Measurements from ENCODE around the gene RFT1. TPM values are rescaled to one million over a fixed set of nuclear protein-coding genes. Genes with fewer than 3 reads are reported as not detected.

The RFT1 gene
- total RNA-seq, 1 donor from 2014 or later, result 10.5 TPM

DNA sequence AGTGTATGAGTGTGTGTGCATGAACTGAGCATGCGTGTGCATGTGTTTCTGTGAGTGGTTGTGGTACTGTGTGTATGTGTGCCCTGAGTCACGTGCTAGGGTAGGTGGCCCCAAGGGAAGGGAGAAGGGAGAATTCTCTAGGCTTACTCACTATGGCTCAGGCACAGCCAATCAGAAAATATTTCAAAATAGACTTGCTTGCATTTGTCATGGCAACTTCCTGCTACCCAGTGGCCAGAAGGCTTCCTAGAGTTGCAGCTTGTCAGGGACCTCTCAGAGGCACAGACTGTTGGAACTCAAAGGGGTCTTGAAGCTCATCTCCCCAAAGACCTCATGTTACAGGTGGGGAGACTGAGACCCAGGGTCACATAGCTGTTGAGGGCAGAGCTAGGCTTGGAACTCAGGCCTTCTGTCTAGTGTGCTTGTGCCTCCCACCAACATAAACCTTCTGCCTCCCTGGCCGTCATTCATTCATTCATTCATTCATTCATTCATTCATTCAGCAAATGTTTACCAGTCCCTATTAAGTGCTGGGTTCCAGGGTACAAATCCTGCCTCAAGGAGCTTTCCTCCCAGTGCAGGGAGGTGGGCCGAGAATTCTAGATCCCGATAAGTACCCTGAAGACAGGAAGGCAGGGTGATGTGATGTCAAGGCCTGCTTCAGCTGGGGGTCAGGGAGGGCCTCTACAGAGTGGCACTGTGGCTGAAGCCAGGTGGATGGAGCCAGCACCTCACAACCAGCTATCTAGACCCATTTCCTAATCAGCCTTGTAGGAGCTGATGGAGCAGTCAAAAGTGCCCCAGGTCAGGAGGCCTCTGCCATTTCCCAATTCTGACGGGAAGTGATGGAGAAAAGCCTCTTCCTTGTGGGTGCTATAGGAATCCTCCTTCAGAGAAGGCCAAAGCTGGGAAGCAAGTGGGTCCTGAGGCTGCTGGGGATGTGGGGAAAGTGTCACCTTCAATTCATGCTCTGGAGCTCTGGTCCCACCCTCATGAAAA, 10.9 kb upstream of the RFT1 start:
- Mint-ChIP-seq H3K9me3 (ENCODE audit: unreplicated experiment) (peaks cover 1% of the 10 kb centered on the region), H3K4me3 (ENCODE audit: unreplicated experiment) (no peak overlapping the region), H3K27me3 (ENCODE audit: unreplicated experiment) (peaks cover 8% of the 10 kb centered on the region), H3K4me1 (ENCODE audit: low read depth, unreplicated experiment) (peaks cover 3% of the 10 kb centered on the region), H3K27ac (ENCODE audit: unreplicated experiment) (no peak overlapping the region), H3K36me3 (ENCODE audit: unreplicated experiment) (no peaks in the 10 kb centered on the region)
- no peak for DNase-seq
- TF ChIP-seq, protein P1, sequence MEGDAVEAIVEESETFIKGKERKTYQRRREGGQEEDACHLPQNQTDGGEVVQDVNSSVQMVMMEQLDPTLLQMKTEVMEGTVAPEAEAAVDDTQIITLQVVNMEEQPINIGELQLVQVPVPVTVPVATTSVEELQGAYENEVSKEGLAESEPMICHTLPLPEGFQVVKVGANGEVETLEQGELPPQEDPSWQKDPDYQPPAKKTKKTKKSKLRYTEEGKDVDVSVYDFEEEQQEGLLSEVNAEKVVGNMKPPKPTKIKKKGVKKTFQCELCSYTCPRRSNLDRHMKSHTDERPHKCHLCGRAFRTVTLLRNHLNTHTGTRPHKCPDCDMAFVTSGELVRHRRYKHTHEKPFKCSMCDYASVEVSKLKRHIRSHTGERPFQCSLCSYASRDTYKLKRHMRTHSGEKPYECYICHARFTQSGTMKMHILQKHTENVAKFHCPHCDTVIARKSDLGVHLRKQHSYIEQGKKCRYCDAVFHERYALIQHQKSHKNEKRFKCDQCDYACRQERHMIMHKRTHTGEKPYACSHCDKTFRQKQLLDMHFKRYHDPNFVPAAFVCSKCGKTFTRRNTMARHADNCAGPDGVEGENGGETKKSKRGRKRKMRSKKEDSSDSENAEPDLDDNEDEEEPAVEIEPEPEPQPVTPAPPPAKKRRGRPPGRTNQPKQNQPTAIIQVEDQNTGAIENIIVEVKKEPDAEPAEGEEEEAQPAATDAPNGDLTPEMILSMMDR (IDR thresholded peaks at IDR 0.05; ENCODE audit: partially characterized antibody, unreplicated experiment), result no peak

DNA sequence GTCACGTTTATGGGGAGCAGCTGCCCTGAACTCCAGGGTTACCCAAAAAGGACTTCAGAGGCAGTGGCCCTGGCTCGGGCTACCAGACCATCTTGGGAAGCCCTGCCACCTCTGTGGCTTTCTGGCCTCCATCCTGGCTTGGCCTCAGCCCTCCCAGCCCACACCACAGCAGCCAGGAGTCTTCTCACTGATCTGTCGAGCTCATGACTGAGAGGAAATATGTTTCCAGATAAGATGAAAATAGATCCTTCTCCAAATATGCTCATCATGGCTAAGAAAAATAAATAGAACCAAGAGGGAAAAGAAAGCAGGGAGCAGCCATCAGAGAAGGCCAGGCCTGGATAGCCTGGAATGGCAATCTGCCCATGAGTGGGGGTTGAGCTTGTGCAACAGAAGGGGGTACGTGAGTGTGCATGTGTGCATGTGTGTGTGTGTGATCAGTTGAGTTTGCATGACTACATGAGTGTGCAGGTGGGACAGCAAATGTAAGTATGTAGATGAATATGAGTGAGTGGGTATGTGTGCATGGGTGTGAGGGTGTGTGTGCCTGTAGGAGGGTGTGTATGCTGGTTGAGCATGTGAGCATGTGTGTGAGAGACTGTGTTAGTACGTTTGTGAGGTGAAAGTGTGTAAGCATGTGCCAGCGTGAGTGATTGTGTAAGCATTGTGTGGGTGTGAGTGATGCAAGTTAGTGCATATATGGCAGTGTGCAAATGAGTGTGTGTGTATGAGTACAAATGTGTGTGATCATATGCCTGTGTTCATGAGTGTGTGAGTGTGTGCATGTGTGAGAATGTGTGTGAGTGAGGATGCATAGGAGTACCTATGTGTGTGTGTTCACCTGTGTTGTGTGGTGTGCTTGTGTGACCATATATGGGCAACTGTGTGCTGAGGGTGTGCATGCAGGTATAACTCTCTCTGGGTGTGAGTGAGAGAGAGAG, 9.9 kb upstream of the RFT1 start:
- peaks cover 3% of the 10 kb centered on the region for H3K4me1 Mint-ChIP-seq (ENCODE audit: low read depth, unreplicated experiment)

DNA sequence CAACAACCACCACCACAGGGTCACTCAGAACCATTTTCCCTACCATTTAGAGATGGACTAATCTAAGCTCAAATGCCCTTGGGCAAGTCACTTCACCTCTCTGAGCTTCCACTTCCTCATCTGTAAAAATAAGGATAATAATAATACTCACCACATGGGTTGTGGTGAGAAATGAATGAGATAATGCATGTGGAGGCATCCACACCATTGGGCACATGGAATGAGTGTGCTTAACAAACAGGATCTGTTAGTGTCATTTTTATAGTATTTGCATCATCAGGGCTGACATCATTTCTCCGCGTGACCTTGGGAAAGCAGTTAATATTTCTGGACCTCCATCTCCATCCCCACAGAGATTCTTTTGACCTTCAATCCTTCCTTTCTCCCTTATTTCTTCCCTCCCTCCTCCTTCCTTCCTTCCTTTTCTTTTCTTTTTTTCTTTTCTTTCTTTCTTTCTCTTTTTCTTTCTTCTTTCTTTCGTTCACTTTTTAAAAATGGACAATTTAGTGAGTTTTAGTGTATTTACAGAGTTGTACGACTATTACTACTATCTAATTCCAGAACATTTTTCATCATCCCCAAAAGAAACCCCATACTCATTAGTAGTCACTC, 7.7 kb upstream of the RFT1 start:
- TF ChIP-seq, protein P1 (IDR thresholded peaks at IDR 0.05; ENCODE audit: partially characterized antibody, unreplicated experiment), result no peak
- peaks cover 6% of the 10 kb centered on the region for H3K27me3 Mint-ChIP-seq (ENCODE audit: unreplicated experiment)
- H3K4me3 Mint-ChIP-seq (ENCODE audit: unreplicated experiment), result no peak overlapping the region
- no peak for DNase-seq
- no peaks in the 10 kb centered on the region for H3K36me3 Mint-ChIP-seq (ENCODE audit: unreplicated experiment)
- H3K9me3 Mint-ChIP-seq (ENCODE audit: unreplicated experiment), result no peaks in the 10 kb centered on the region
- no peaks in the 10 kb centered on the region for H3K4me1 Mint-ChIP-seq (ENCODE audit: low read depth, unreplicated experiment)
- no peak overlapping the region for H3K27ac Mint-ChIP-seq (ENCODE audit: unreplicated experiment)

More for the DNA sequence above, 9.9 kb upstream of the RFT1 start:
- TF ChIP-seq, protein P1 (IDR thresholded peaks at IDR 0.05; ENCODE audit: partially characterized antibody, unreplicated experiment), result no peak
- Mint-ChIP-seq H3K27me3 (ENCODE audit: unreplicated experiment) (peaks cover 6% of the 10 kb centered on the region), H3K4me3 (ENCODE audit: unreplicated experiment) (no peak overlapping the region), H3K27ac (ENCODE audit: unreplicated experiment) (no peak overlapping the region), H3K36me3 (ENCODE audit: unreplicated experiment) (no peaks in the 10 kb centered on the region), H3K9me3 (ENCODE audit: unreplicated experiment) (no peaks in the 10 kb centered on the region)
- no peak for DNase-seq

DNA sequence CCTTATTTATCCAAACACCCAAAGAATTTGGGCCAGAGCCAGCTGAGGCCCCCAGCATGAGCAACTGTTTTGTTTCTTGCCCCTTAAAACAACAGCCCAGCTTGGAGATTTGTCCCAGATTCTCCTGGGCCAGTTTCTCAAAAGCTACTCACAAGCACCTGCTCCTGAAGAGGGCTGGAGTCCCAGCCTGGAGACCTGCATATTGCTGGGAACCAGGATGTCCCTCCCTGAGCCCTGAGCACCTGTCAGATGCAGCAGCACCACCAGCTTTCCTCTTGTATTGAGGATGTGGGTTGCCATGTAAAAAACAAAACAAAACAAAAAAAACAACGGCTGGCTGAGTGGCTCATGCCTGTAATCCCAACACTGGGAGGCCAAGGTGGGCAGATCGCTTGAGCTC, 7.0 kb upstream of the RFT1 start:
- H3K27me3 Mint-ChIP-seq (ENCODE audit: unreplicated experiment), result peaks cover 7% of the 10 kb centered on the region
- no peaks in the 10 kb centered on the region for H3K9me3 Mint-ChIP-seq (ENCODE audit: unreplicated experiment)
- TF ChIP-seq, protein P1 (IDR thresholded peaks at IDR 0.05; ENCODE audit: partially characterized antibody, unreplicated experiment), result no peak
- no peak overlapping the region for H3K4me3 Mint-ChIP-seq (ENCODE audit: unreplicated experiment)
- no peak overlapping the region for H3K27ac Mint-ChIP-seq (ENCODE audit: unreplicated experiment)
- no peaks in the 10 kb centered on the region for H3K4me1 Mint-ChIP-seq (ENCODE audit: low read depth, unreplicated experiment)
- DNase-seq, result no peak
- H3K36me3 Mint-ChIP-seq (ENCODE audit: unreplicated experiment), result no peaks in the 10 kb centered on the region
